Caco-2 (cell line): ENCODE data around the gene SMARCA2. TPM values are rescaled to one million over a fixed set of nuclear protein-coding genes. Genes with fewer than 3 reads are reported as not detected.

Source experiments
- BruUV-seq: library from RNA; stranded (reverse); fragments of 400-500 nt; replicated peaks from 2 replicates; lab custom pipeline; 2021; lab: Mats Ljungman, UMichigan
- CTCF ChIA-PET: fragments of 300-600 bp; sonication (Branson Sonifier 250); formaldehyde crosslinking; loops from one replicate; lab custom pipeline; 2022; ENCODE audit warnings: antibody characterized with exemption; lab: Charles Lee
- POLR2A ChIA-PET: fragments of 300-600 bp; sonication (Branson Sonifier 250); formaldehyde crosslinking; loops from one replicate; lab custom pipeline; 2022; ENCODE audit warnings: antibody characterized with exemption; lab: Charles Lee
- DNase-seq, 2 experiments: peaks; one replicate each; pipeline versions ENCODE4 v3.0.0 to v3.0.0-alpha.2; 2020 to 2022
- H3K27me3 ChIP-seq: replicated peaks from 2 replicates; pipeline ENCODE4 v1.6.0; 2011; ENCODE audit warnings: low read length; ENCODE audit not compliant: control insufficient read depth, insufficient read depth
- H3K36me3 ChIP-seq: 2 replicates; pipeline ENCODE4 v1.5.1; 2011; ENCODE audit warnings: low read length; ENCODE audit not compliant: control insufficient read depth, insufficient read depth
- H3K4me1 ChIP-seq: fragments of 250-450 bp; sonication (Bioruptor Pico); 2 replicates; pipeline ENCODE4 v1.5.1; 2020; ENCODE audit warnings: mild to moderate bottlenecking
- H3K4me3 ChIP-seq: 2 replicates; pipeline ENCODE4 v1.5.1; 2011; ENCODE audit warnings: low read depth, mild to moderate bottlenecking, control low read depth, low read length
- H3K9me3 ChIP-seq: fragments of 250-450 bp; sonication (Bioruptor Pico); 2 replicates; pipeline ENCODE4 v1.5.1; 2020; ENCODE audit warnings: mild to moderate bottlenecking, moderate library complexity
- H3K27ac Mint-ChIP-seq: one replicate; pipeline ENCODE4 v1.8.0; 2022; ENCODE audit warnings: mixed read lengths; ENCODE audit not compliant: unreplicated experiment
- H3K27me3 Mint-ChIP-seq: one replicate; pipeline ENCODE4 v1.8.0; 2022; ENCODE audit warnings: mixed read lengths; ENCODE audit not compliant: insufficient read depth, unreplicated experiment
- H3K36me3 Mint-ChIP-seq: one replicate; pipeline ENCODE4 v1.8.0; 2022; ENCODE audit warnings: mild to moderate bottlenecking, mixed read lengths; ENCODE audit not compliant: insufficient read depth, unreplicated experiment
- H3K4me1 Mint-ChIP-seq: one replicate; pipeline ENCODE4 v1.8.0; 2022; ENCODE audit warnings: low read depth, mixed read lengths; ENCODE audit not compliant: unreplicated experiment
- H3K4me3 Mint-ChIP-seq: one replicate; pipeline ENCODE4 v1.8.0; 2022; ENCODE audit warnings: mild to moderate bottlenecking, moderate library complexity, mixed read lengths; ENCODE audit not compliant: unreplicated experiment
- H3K9me3 Mint-ChIP-seq: one replicate; pipeline ENCODE4 v1.8.0; 2022; ENCODE audit warnings: mixed read lengths; ENCODE audit not compliant: unreplicated experiment
- intact Hi-C: fragments of 100-400 bp; cut with micrococcal nuclease; formaldehyde crosslinking; loops from one replicate; pipeline ENCODE4 v1.10.0; 2022; ENCODE audit not compliant: unreplicated experiment
- total RNA-seq: library from RNA; stranded (reverse); gene quantifications from 2 replicates; pipeline ENCODE4 v1.2.3, GENCODE V29; 2022
- TF ChIP-seq, protein P1 (sequence below), 2 experiments: fragments of 200-600 bp in 1 of 2; IDR thresholded peaks; 1 replicate in 1 of 2; 2 replicates in 1 of 2; pipeline versions ENCODE4 v1.5.1 to v1.8.0; 2011 to 2022; ENCODE audit warnings: antibody characterized with exemption in 1 of 2, control low read depth in 1 of 2, inconsistent platforms in 1 of 2, low read depth in 1 of 2, low read length in 1 of 2, mild to moderate bottlenecking in 1 of 2, moderate library complexity in 1 of 2; ENCODE audit not compliant: insufficient read depth in 1 of 2, severe bottlenecking in 1 of 2, unreplicated experiment in 1 of 2

SMARCA2 gene
- total RNA-seq, 1 experiment from 2014 or later, result 13.5 TPM

- H3K4me1 Mint-ChIP-seq, result no peaks in the 10 kb centered on the region
- H3K9me3 ChIP-seq, result no peaks in the 10 kb centered on the region
- TF ChIP-seq, protein P1, sequence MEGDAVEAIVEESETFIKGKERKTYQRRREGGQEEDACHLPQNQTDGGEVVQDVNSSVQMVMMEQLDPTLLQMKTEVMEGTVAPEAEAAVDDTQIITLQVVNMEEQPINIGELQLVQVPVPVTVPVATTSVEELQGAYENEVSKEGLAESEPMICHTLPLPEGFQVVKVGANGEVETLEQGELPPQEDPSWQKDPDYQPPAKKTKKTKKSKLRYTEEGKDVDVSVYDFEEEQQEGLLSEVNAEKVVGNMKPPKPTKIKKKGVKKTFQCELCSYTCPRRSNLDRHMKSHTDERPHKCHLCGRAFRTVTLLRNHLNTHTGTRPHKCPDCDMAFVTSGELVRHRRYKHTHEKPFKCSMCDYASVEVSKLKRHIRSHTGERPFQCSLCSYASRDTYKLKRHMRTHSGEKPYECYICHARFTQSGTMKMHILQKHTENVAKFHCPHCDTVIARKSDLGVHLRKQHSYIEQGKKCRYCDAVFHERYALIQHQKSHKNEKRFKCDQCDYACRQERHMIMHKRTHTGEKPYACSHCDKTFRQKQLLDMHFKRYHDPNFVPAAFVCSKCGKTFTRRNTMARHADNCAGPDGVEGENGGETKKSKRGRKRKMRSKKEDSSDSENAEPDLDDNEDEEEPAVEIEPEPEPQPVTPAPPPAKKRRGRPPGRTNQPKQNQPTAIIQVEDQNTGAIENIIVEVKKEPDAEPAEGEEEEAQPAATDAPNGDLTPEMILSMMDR (IDR thresholded peaks at IDR 0.05; ENCODE audit: insufficient read depth in 1 of 2, low read depth in 1 of 2, low read length in 1 of 2, severe bottlenecking in 1 of 2, unreplicated experiment in 1 of 2), result no peak
- no TSS peak for BruUV-seq
- POLR2A ChIA-PET, result interaction anchor here (0.6 kb wide), 1 partner anchor 460 kb away, joined by 7 read pairs; no protein-coding TSS in a partner anchor
- H3K36me3 ChIP-seq, result no peaks in the 10 kb centered on the region
- DNase-seq, result no peak
- CTCF ChIA-PET, result no interaction called here
- H3K27me3 Mint-ChIP-seq, result peaks cover 14% of the 10 kb centered on the region
- H3K4me1 ChIP-seq, result no peaks in the 10 kb centered on the region
- H3K9me3 Mint-ChIP-seq, result no peaks in the 10 kb centered on the region
- H3K27me3 ChIP-seq, result no peaks in the 10 kb centered on the region
- no peak overlapping the region for H3K4me3 ChIP-seq
- no peaks in the 10 kb centered on the region for H3K36me3 Mint-ChIP-seq
- no peak overlapping the region for H3K27ac Mint-ChIP-seq
- H3K4me3 Mint-ChIP-seq, result no peak overlapping the region
- intact Hi-C loops, result no loop called here
Measured at GRCh38 chr9:2029666-2030170, 14.6 kb downstream of the SMARCA2 start.

DNA sequence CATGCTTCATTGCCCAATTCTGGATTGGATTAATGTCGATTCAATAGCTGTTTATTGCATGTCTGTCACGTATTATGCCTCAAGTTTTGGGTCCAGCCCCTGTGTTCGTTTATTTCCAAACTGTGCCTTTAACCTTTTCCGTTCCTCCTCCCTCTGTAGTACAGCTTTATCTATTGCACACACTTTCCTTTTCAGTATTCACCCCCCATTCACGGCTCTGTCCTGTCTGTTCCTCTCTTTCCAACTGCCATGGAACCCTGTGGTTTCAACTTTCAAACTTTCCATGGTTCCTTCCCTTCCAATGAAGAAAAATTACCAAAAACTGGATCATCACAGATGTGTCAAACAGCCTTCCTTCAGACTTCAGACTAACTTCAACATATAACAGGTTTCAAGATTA, 17.1 kb downstream of the SMARCA2 start:
- no peak overlapping the region for H3K4me3 Mint-ChIP-seq
- H3K27me3 ChIP-seq, result no peaks in the 10 kb centered on the region
- TF ChIP-seq, protein P1 (IDR thresholded peaks at IDR 0.05; ENCODE audit: insufficient read depth in 1 of 2, low read depth in 1 of 2, low read length in 1 of 2, severe bottlenecking in 1 of 2, unreplicated experiment in 1 of 2), result no peak
- BruUV-seq, result no TSS peak
- H3K4me1 Mint-ChIP-seq, result no peaks in the 10 kb centered on the region
- H3K27me3 Mint-ChIP-seq, result peaks cover 14% of the 10 kb centered on the region
- intact Hi-C loops, result no loop called here
- no peaks in the 10 kb centered on the region for H3K9me3 Mint-ChIP-seq
- CTCF ChIA-PET, result no interaction called here
- no peaks in the 10 kb centered on the region for H3K4me1 ChIP-seq
- H3K9me3 ChIP-seq, result no peaks in the 10 kb centered on the region
- H3K36me3 Mint-ChIP-seq, result no peaks in the 10 kb centered on the region
- DNase-seq, result no peak
- no peaks in the 10 kb centered on the region for H3K36me3 ChIP-seq
- H3K4me3 ChIP-seq, result no peak overlapping the region
- H3K27ac Mint-ChIP-seq, result no peak overlapping the region
- POLR2A ChIA-PET, result no interaction called here

DNA sequence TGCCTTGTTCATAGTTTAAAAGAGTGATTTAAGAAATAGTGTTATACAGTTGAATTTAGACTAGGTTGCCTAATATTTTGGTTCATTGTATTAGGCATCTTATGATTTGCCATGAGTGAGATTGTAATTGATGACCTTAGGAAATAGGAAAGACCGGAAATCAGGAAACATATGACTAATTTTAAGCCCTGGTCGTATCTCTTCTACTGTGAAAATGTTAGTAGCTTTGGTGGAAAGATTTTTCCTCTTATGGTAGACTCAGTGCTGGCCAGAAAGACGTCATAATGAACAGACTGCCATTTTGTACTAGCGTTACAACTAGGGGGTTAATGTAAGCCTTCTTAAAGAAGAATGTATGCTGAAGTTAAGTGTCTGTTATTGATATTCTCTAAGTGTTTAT, 21.7 kb downstream of the SMARCA2 start:
- Histone ChIP-seq H3K4me3 (no peak overlapping the region), H3K4me1 (no peaks in the 10 kb centered on the region), H3K27me3 (no peaks in the 10 kb centered on the region), H3K36me3 (no peaks in the 10 kb centered on the region), H3K9me3 (no peaks in the 10 kb centered on the region)
- TF ChIP-seq, protein P1 (IDR thresholded peaks at IDR 0.05; ENCODE audit: insufficient read depth in 1 of 2, low read depth in 1 of 2, low read length in 1 of 2, severe bottlenecking in 1 of 2, unreplicated experiment in 1 of 2), result no peak
- Mint-ChIP-seq H3K9me3 (no peaks in the 10 kb centered on the region), H3K27ac (no peak overlapping the region), H3K4me1 (no peaks in the 10 kb centered on the region), H3K4me3 (no peak overlapping the region), H3K27me3 (peaks cover 4% of the 10 kb centered on the region), H3K36me3 (no peaks in the 10 kb centered on the region)
- DNase-seq, result no peak
- no TSS peak for BruUV-seq
- intact Hi-C loops, result no loop called here
- ChIA-PET POLR2A (no interaction called here), CTCF (no interaction called here)
